GM23338 (cell line): ENCODE measurements around the gene OCIAD2. TPM values are rescaled to one million over a fixed set of nuclear protein-coding genes. Genes with fewer than 3 reads are reported as not detected.

Experiments used
- ATAC-seq: fragments of 200-7000 bp; cut with Tn5 transposase; 3 replicates; pipeline ENCODE4 v1.9.1; 2020
- DNase-seq: peaks from one replicate; pipeline ENCODE4 v3.0.0-alpha.2; 2015; ENCODE audit warnings: low spot score
- H2AFZ ChIP-seq: fragments of 200-600 bp; sonication (generic); 2 replicates; pipeline ENCODE4 v1.8.0; 2016; ENCODE audit warnings: antibody characterized with exemption, mild to moderate bottlenecking, moderate library complexity
- H3F3A ChIP-seq: fragments of 200-600 bp; sonication (generic); replicated peaks from 2 replicates; pipeline ENCODE4 v1.8.0; 2017; ENCODE audit warnings: antibody characterized with exemption, mixed run types, low read depth
- H3K27ac ChIP-seq: fragments of 200-600 bp; sonication (generic); 2 replicates; pipeline ENCODE4 v1.6.1; 2016; ENCODE audit warnings: low read depth
- H3K27me3 ChIP-seq: fragments of 200-600 bp; sonication (generic); 2 replicates; pipeline ENCODE4 v1.8.0; 2016; ENCODE audit warnings: mild to moderate bottlenecking, mixed run types, moderate library complexity; ENCODE audit not compliant: insufficient read depth
- H3K36me3 ChIP-seq: fragments of 200-600 bp; sonication (generic); 2 replicates; pipeline ENCODE4 v1.8.0; 2016; ENCODE audit warnings: mild to moderate bottlenecking; ENCODE audit not compliant: insufficient read depth
- H3K4me1 ChIP-seq: fragments of 200-600 bp; sonication (generic); 2 replicates; pipeline ENCODE4 v1.8.0; 2016; ENCODE audit warnings: mild to moderate bottlenecking, moderate library complexity; ENCODE audit not compliant: insufficient read depth
- H3K4me2 ChIP-seq: fragments of 200-600 bp; sonication (generic); 2 replicates; pipeline ENCODE4 v1.7.1; 2017; ENCODE audit warnings: mixed run types
- H3K4me3 ChIP-seq: fragments of 200-600 bp; sonication (generic); 2 replicates; pipeline ENCODE4 v1.6.1; 2016; ENCODE audit warnings: mixed run types
- H3K79me2 ChIP-seq: fragments of 200-600 bp; sonication (generic); replicated peaks from 2 replicates; pipeline ENCODE4 v1.8.0; 2017; ENCODE audit warnings: mild to moderate bottlenecking; ENCODE audit not compliant: insufficient read depth
- H3K9me2 ChIP-seq: fragments of 200-600 bp; sonication (generic); 2 replicates; pipeline ENCODE4 v1.8.0; 2017; ENCODE audit not compliant: insufficient read depth
- H4K20me1 ChIP-seq: fragments of 200-600 bp; sonication (generic); replicated peaks from 2 replicates; pipeline ENCODE4 v1.8.0; 2017; ENCODE audit warnings: mild to moderate bottlenecking; ENCODE audit not compliant: insufficient read depth
- H3K27ac Mint-ChIP-seq: 2 replicates; pipeline ENCODE4 v1.8.0; 2020; ENCODE audit warnings: inconsistent platforms, mild to moderate bottlenecking, moderate library complexity, mixed read lengths
- H3K27me3 Mint-ChIP-seq: 3 replicates; pipeline ENCODE4 v1.8.0; 2022; ENCODE audit warnings: low read depth, mild to moderate bottlenecking, moderate library complexity, mixed read lengths, inconsistent platforms; ENCODE audit not compliant: insufficient read depth, poor library complexity
- H3K36me3 Mint-ChIP-seq: 3 replicates; pipeline ENCODE4 v1.8.0; 2021; ENCODE audit warnings: low read depth, mild to moderate bottlenecking, inconsistent platforms, moderate library complexity, mixed read lengths
- H3K4me1 Mint-ChIP-seq: 3 replicates; pipeline ENCODE4 v1.8.0; 2020; ENCODE audit warnings: mild to moderate bottlenecking, inconsistent platforms, mixed read lengths
- H3K4me3 Mint-ChIP-seq: 3 replicates; pipeline ENCODE4 v1.8.0; 2021; ENCODE audit warnings: moderate library complexity, mild to moderate bottlenecking, inconsistent platforms, mixed read lengths
- H3K9me3 Mint-ChIP-seq: 3 replicates; pipeline ENCODE4 v1.8.0; 2020; ENCODE audit warnings: moderate library complexity, mild to moderate bottlenecking, inconsistent platforms, mixed read lengths
- CREB1 ChIP-seq: fragments of 250-450 bp; sonication (Bioruptor Pico); IDR thresholded peaks from 2 replicates; pipeline ENCODE4 v1.5.0; 2020; ENCODE audit warnings: low read depth, mild to moderate bottlenecking, moderate library complexity
- CTCF ChIP-seq, 2 experiments: fragments of 200-600 bp in 1 of 2; sonication (generic) in 1 of 2; conservative IDR thresholded peaks; 2 replicates each; pipeline versions ENCODE4 v1.5.1 to v1.6.1; 2016 to 2017; ENCODE audit warnings: antibody characterized with exemption in 2 of 2, low read depth in 2 of 2, mild to moderate bottlenecking in 2 of 2, moderate library complexity in 1 of 2
- EZH2 ChIP-seq: fragments of 200-600 bp; sonication (generic); IDR thresholded peaks from one replicate; pipeline ENCODE4 v1.8.0; 2017; ENCODE audit warnings: antibody characterized with exemption, mild to moderate bottlenecking, low read depth; ENCODE audit not compliant: unreplicated experiment
- EZH2phosphoT487 ChIP-seq: fragments of 200-600 bp; sonication (generic); IDR thresholded peaks from one replicate; pipeline ENCODE4 v1.8.1; 2018; ENCODE audit warnings: antibody characterized with exemption; ENCODE audit not compliant: unreplicated experiment
- JUNB ChIP-seq: IDR thresholded peaks from one replicate; pipeline ENCODE4 v1.6.1; 2016; ENCODE audit warnings: antibody characterized with exemption; ENCODE audit not compliant: unreplicated experiment
- NANOG ChIP-seq: IDR thresholded peaks from 2 replicates; pipeline ENCODE4 v1.6.1; 2016; ENCODE audit warnings: antibody characterized with exemption, borderline replicate concordance
- POLR2AphosphoS5 ChIP-seq: IDR thresholded peaks from 2 replicates; pipeline ENCODE4 v1.6.1; 2016; ENCODE audit warnings: antibody characterized with exemption, low read depth
- REST ChIP-seq: IDR thresholded peaks from one replicate; pipeline ENCODE4 v1.6.1; 2018; ENCODE audit warnings: antibody characterized with exemption; ENCODE audit not compliant: unreplicated experiment
- ZNF114 ChIP-seq: fragments of 250-450 bp; sonication (Bioruptor Pico); IDR thresholded peaks from 2 replicates; pipeline ENCODE4 v1.5.0; 2020; ENCODE audit warnings: mild to moderate bottlenecking, moderate library complexity
- ZNF331 ChIP-seq: fragments of 250-450 bp; sonication (Bioruptor Pico); IDR thresholded peaks from 2 replicates; pipeline ENCODE4 v1.5.0; 2020; ENCODE audit warnings: low read depth, mild to moderate bottlenecking, moderate library complexity
- ZNF462 ChIP-seq: fragments of 250-450 bp; sonication (Bioruptor Pico); IDR thresholded peaks from 2 replicates; pipeline ENCODE4 v1.5.0; 2020; ENCODE audit warnings: mild to moderate bottlenecking, moderate library complexity
- long read RNA-seq: library from polyadenylated mRNA; unstranded; transcript quantifications from one replicate; pipeline ENCODE4 v2.0.0, GENCODE V29; 2020; ENCODE audit not compliant: unreplicated experiment
- polyA plus RNA-seq: library from polyadenylated mRNA; unstranded; fragments of >200 nt; fragmentation: Nextera tagmentation; extraction: Ambion mirVana; gene quantifications from 2 replicates; pipeline ENCODE4 v1.2.1, GENCODE V29; 2016
- total RNA-seq: library from RNA; depleted of rRNA; stranded (reverse); fragments of >200 nt; shearing (Covaris generic); gene quantifications from 2 replicates; pipeline ENCODE4 v1.2.3, GENCODE V29; 2014; rRNA removed

OCIAD2 gene, protein sequence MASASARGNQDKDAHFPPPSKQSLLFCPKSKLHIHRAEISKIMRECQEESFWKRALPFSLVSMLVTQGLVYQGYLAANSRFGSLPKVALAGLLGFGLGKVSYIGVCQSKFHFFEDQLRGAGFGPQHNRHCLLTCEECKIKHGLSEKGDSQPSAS
- total RNA-seq = 36.8 and 40.6 TPM in 2 replicates
- 285 and 317 TPM in 2 replicates for polyA plus RNA-seq
- long read RNA-seq, transcript OCIAD2-204 (6 exons, 812 nt) = minor isoform, 7 of 102 reads
- long read RNA-seq, transcript OCIAD2-205 (7 exons, 1,163 nt) = major isoform, 88 of 102 reads
- long read RNA-seq, partial matches to known transcripts = 3 of 102 reads
- long read RNA-seq, other reads (novel, unspliced or antisense) = 3 of 102 reads

- peak; percentile 89 for ATAC-seq
- H3K79me2 ChIP-seq = peaks cover 19% of the 10 kb centered on the region
- H3K4me1 ChIP-seq = peaks cover 12% of the 10 kb centered on the region
- peaks cover 20% of the 10 kb centered on the region for H3K4me1 Mint-ChIP-seq
- no peaks in the 10 kb centered on the region for H3K27me3 ChIP-seq
- H3K27ac ChIP-seq = peak within 1 kb of the TSS; percentile 77; the same call in 1 of the 2 replicates
- TF ChIP-seq POLR2AphosphoS5 (peak; percentile 72), EZH2 (no peak), CREB1 (CRISPR knock-in tag) (no peak), ZNF114 (no peak), ZNF462 (no peak), REST (no peak), CTCF (conservative IDR thresholded peaks at IDR 0.05; ENCODE audit: low read depth in 2 of 2) (peak; percentile 12 to 31; a peak in 2 of 4 replicates), JUNB (no peak), NANOG (no peak), EZH2phosphoT487 (no peak), ZNF331 (CRISPR knock-in tag) (no peak)
- H3K27me3 Mint-ChIP-seq = peaks cover 9% of the 10 kb centered on the region
- H4K20me1 ChIP-seq = no peaks in the 10 kb centered on the region; the same call in 1 of the 2 replicates
- H3K36me3 ChIP-seq = peaks cover 7% of the 10 kb centered on the region; the same call in 1 of the 2 replicates
- peak within 1 kb of the TSS; percentile 54; the same call in 1 of the 2 replicates for H3K27ac Mint-ChIP-seq
- H3K9me3 Mint-ChIP-seq = peaks cover 4% of the 10 kb centered on the region; the same call in 1 of the 3 replicates
- H3K4me3 ChIP-seq = peak within 1 kb of the TSS; percentile 93
- peaks cover 8% of the 10 kb centered on the region; the same call in 1 of the 2 replicates for H3K9me2 ChIP-seq
- no peaks in the 10 kb centered on the region for H3F3A ChIP-seq
- H3K4me2 ChIP-seq = peak within 1 kb of the TSS; percentile 97
- peaks cover 19% of the 10 kb centered on the region for H3K36me3 Mint-ChIP-seq
- DNase-seq = peak; percentile 95
- H3K4me3 Mint-ChIP-seq = peak within 1 kb of the TSS; percentile 85
- peak within 1 kb of the TSS; percentile 99 for H2AFZ ChIP-seq
Observed at GRCh38 chr4:48906206-48907173, at the start of gene OCIAD2. Gene OCIAD2 (minus strand): TSS chr4:48906774. CDS start chr4:48904549, 2,225 bp downstream.
